Activated CD8-positive, alpha-beta memory T cell treated with anti-CD3 and anti-CD28 coated beads, Interleukin-2, amount 50 U/mL, for 48 hours (primary cell): ENCODE measurements around the gene SBSN.

Source experiments
- DNase-seq: peaks from one replicate; pipeline ENCODE4 v3.0.0-alpha.2; 2020

SBSN gene

DNA sequence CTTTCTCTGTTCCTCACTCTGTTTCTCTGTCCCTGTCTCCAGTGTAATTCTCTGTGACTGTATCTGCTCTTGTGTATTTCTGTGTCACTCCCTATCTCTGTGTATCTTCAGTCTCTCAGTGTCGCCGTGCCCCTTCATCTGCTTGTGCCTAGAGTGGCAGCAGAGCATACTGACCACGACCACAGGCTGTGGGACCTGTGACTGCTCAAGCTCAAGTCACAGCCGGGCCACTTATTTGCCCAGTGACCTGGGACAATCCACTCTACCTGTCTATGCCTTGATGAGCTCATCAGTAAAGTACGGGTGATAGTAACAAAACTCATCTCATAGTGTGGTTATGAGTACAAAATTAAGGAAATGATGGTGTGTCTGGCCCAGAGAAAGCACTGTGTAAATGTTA lies 26.0 kb upstream of the SBSN start:
- DNase-seq = no peak

- DNase-seq = no peak
These were observed 25.4 kb upstream of the SBSN start for GRCh38 chr19:35553385-35554000.

DNA sequence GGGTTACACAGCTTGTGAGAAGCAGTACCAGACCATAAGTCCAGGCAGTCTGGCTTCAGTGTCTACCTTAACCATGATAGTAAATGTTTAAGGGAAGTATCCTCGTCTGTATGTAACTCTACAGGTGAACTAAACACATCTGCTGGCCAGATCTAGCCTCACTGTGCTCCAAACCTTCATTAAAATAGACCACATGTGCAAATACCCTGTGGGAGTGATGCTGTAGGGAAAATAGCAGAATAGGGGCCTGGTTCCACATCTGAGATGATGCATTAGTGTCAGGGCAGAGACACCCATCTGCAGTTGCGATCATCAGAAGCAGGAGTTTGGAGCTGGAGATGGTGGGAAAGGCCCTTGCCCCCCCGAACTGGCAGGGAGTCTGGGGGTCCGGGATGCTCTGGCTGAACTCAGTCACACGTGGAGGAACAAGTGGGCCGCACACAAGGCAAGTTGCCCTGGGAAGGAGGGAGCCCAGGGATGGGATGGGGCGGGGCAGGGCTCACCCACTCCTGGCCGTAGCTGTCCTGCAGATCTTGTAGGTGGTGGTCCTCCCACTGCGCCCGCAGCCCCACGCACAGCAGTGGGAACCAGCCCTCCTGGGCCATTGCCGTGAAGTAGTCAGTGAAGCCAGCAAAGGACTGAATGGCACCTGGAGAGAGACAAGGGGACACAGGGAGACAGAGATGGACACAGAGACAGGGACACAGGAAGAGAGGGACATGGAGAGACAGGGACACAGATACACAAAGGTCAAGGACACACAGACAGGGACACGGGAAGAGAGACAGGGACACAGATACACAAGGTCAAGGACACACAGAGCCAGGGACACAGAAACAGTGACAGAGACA lies 24.6 kb upstream of the SBSN start:
- no peak for DNase-seq

DNA sequence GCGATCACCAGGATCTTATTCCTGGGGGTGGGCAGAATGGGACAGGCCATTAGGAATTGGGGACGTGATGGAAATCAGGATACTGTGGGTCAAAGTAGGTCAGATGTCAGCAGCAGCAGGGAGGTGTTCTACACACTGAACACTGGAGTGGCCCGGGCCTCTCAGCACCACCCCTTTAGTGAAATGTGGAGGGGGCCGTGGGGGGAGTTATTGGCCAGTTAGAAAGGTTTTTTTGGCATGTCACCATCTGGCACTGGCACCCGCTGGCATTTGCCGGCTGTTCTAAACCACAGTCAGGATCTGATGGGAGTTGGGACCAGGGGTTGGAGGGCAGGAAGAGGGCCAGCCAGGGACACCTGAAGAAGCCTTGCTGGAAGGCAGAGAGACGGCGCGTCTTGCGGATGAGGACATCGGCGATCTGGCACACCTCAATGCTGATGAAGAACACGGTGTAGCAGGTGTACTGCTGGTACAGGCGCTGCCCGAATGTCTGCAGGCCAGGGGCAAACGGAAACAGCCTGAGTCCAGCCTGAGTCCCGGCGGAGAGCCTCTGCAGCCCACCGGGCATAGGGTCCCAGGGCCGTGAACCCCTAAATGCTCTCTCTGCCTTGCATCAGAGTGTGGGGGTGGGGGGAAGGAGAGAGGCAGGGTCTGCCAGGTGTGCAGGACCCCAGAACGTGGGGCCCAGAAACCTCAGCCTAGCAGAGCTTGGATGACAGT lies 23.1 kb upstream of the SBSN start:
- no peak for DNase-seq

- DNase-seq = no peak
These were observed 21.9 kb upstream of the SBSN start for GRCh38 chr19:35549879-35550523.

- peak; percentile 74 for DNase-seq
These were observed 21.2 kb upstream of the SBSN start for GRCh38 chr19:35549174-35549788.

DNA sequence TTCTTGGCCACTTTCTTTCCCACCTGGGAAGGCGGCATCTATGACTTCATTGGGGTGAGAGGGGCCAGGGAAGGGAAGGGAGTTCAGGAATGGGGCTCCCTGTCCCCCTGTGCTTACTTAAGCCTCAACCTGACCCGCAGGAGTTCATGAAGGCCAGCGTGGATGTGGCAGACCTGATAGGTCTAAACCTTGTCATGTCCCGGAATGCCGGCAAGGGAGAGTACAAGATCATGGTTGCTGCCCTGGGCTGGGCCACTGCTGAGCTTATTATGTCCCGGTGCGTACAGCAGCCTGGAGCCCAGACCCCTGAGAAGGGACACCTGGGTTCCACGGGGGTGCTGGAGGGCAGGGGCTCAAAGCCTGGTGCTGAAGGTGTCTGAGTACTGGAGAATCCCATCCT lies 18.4 kb upstream of the SBSN start:
- DNase-seq = no peak

GRCh38 chr19:35545855-35546381 lies 17.8 kb upstream of the SBSN start:
- DNase-seq = peak; percentile 87

DNA sequence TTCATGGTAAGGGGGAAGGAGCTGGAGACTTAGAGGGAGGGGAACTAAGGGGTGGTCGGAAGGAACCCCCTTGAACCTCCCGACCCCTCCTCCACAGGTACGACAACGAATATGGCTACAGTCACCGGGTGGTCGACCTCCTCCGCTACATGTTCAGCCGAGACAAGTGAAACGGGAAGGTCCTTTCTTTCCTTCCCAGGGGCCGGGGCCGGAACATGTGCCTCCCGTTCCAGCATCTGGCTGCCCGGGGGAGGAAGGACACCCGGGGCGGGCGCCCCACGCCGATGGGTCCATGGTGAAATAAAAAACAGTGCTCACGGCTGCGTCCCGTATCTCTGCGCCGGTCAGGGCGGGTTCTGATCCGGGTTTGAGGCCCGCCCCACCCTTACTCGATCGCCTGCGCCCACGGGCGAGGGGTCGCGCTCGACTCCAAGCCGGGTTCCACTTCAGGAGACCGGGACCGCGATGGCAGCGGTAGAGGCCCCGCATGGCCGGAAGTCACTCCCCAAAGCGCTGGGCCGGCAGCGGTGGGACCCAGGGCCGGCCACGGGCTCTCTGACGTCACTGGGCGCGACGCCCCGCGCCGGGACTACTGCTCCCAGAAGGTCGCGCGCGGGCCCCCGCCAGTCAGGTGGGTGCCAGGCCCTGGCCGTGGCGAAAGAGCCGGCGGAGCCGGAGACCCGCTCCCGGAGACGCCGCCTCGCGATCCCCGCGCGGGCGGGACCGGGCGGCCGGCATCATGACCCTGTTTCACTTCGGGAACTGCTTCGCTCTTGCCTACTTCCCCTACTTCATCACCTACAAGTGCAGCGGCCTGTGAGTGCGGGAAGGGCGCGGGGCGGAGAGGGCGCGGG lies 17.1 kb upstream of the SBSN start, which contains the start of gene TMEM147:
Gene TMEM147 (plus strand): TSS at position 626 of the 854 bp plus-strand sequence. CDS start 114 bp downstream, at position 740.
- peak; percentile 95 for DNase-seq

GRCh38 chr19:35544110-35544802 lies 16.1 kb upstream of the SBSN start:
- DNase-seq = no peak

- no peak for DNase-seq
These were observed 15.4 kb upstream of the SBSN start for GRCh38 chr19:35543280-35544109.

DNA sequence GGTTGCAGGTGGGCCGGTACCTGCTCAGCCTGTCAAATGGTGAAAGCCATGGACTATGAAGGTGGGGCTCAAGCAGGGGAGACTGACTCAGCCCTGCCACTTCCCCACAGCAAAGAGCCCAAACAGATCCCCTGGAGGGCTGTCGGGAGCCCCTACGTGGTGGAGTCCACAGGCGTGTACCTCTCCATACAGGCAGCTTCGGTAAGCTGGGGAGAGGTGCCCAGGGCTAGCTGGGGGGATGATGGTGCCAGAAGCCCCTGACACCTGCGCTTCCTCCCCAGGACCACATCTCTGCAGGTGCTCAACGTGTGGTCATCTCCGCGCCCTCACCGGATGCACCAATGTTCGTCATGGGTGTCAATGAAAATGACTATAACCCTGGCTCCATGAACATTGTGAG lies 14.1 kb upstream of the SBSN start:
- DNase-seq = no peak

DNA sequence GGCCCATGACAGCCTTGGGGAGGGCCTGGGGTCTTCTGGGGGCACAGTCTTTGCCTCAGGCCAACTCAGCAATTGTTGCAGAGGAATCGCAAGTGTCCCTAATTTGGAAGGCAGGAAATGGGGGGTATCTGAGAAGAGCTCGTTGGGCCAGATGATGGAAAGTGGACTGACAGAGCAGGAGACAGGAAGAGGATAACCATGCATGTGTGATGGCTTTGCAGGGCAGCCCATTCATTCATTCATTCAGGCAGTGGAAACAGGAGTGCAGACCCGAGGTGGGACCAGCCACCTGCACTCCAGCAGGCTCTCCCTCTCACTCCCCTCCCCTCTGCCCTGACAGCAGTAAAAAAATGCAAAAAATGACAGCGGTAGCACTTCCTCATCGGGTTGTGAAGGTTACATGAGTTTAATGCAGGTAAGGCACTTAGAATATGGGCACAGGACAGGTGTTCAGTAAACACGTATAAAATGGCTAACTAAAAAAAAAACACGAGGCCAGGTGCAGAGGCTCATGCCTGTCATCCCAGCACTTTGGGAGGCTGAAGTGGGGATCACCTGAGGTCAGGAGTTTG lies 12.3 kb upstream of the SBSN start:
- DNase-seq = no peak

- no peak for DNase-seq
These were observed 11.7 kb upstream of the SBSN start for GRCh38 chr19:35539850-35540249.

DNA sequence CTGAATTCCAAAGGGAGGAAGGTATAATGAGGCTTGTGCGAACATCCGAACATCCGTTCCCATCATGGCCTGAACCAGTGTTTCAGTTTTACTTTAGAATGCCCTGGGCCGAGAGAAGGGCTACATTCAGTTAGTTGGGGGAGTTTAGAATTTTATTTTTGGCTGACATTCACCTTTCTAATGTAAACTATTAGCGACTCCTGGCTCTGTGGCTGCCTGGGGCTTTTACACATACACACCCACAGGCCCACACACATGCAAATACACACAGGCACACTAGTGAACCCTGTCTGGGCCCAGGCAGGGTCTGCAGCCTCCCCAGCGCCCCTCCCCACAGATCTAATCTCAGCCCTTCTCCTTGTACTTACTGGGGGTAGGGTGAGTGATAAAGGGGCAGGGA lies 11.2 kb upstream of the SBSN start:
- no peak for DNase-seq

DNA sequence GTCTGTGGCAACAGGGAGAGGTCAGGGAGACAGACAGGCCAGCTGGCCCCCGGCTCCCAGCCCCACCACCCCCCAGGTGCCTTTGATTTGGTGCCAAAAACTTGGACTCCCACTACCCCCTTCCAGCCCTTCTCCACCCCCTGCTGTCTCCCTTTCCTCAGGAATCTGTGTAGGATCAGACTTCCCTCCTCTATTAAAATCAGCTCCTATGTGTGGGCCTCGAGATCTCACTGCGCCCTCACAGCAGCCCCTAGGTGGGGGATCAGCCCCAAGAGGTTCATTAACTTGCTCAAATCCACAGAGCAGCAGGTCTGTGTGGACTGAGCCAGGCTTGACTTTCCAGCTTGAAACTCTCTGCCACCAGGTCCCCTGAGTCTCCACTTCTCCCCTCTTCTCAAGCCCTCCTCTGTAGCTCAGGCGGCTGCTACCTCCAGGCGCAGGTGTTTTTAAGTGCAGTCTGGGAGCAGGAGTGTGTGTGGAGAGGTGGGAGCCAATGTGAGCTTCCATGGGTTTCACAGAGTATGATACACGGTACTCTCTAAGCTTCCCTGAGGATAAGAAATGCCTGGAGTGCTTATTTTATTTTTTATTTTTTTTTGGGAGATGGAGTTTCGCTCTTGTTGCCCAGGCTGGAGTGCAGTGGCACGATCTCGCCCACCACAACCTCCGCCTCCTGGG lies 6.8 kb upstream of the SBSN start:
- DNase-seq = no peak

DNA sequence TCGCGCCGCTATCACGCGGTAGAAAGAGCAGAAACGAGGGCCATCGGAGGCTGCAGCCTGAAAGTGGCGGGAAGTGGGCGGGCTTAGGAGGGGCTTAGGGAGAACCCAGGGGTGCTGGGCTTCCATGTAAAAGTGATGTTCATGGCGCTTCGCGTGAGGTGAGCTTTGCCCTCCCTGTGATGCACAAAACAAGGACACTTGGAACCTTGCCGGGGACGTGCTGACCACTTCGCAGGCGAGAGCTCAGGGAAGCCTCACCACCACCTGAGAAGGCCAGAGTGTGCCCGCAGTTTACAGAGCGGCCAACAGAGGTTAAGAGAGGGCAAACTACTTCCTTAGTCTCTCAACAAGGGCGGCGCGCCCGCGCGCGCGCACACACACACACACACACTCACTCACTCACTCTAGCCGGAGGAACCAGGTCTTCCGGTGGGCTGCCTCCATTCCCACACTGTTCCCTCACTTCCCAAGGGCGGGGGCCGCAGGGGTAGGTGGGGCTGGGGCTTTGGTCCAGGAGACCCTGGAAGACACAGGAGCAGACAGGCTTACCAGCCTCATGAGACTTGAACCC lies 5.8 kb upstream of the SBSN start:
- DNase-seq = peak; percentile 72

DNA sequence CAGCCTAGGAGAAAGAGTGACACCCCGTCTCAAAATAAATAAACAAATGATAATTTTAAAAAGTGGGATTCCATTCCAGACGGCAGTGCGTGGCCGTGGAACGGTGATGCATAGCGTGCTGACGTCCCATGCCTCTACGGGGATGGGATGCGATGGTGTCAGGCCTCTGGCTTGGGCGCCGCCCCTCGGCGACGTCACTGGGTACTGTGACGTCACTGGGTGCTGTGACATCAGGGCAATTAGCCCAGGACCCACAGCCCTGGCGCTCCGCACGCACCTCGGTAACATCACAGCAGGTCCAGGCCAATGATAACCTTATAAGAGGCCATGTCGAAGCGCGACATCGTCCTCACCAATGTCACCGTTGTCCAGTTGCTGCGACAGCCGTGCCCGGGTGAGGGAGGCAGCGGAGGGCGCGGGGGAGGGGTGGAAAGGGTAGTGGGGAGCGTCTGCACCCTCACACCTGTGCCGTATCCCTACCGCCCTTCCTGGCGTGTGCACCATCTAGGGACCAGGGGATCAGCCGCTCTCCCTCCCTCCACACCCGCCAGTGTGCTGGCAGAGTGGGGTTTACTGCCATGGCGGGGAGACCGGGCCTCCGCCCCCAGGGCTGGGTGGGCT lies 5.2 kb upstream of the SBSN start, which contains the start of gene GAPDHS:
Gene GAPDHS (plus strand): TSS at position 256 of the 621 bp plus-strand sequence. CDS start 72 bp downstream, at position 328.
- DNase-seq = no peak
